Measurements from ENCODE around the gene LY6G6C.

The LY6G6C gene

GRCh38 chr6:31676322-31676903, 45.1 kb downstream of the LY6G6C start:
- H3K9me3 ChIP-seq (ENCODE audit: control insufficient read depth, insufficient read depth, low read length) = no peaks in the 10 kb centered on the region
- TF ChIP-seq CTCF (IDR thresholded peaks at IDR 0.05; ENCODE audit: low read depth, low read length, poor library complexity, severe bottlenecking) (no peak), EZH2phosphoT487 (IDR thresholded peaks at IDR 0.05; ENCODE audit: borderline replicate concordance, low read length) (no peak)
- no peak overlapping the region for H3K27ac ChIP-seq (ENCODE audit: low read depth, low read length)
- H3K4me1 ChIP-seq (ENCODE audit: control insufficient read depth, low read length) = peaks cover 12% of the 10 kb centered on the region
- no peaks in the 10 kb centered on the region for H4K20me1 ChIP-seq (ENCODE audit: control insufficient read depth, insufficient read depth, low read depth, low read length)
- H3K4me2 ChIP-seq (ENCODE audit: low read length) = no peak overlapping the region
- peaks cover 19% of the 10 kb centered on the region for H3K36me3 ChIP-seq (ENCODE audit: control insufficient read depth, low read length)
- H3F3A ChIP-seq (ENCODE audit: control insufficient read depth, insufficient read depth) = peaks cover 17% of the 10 kb centered on the region
- H3K9me2 ChIP-seq (replicated peaks; ENCODE audit: control insufficient read depth, low read length) = no peaks in the 10 kb centered on the region
- no peaks in the 10 kb centered on the region for H3K79me2 ChIP-seq (ENCODE audit: control insufficient read depth, low read length)
- no peak overlapping the region for H3K4me3 ChIP-seq (ENCODE audit: low read length)
- H3K27me3 ChIP-seq (ENCODE audit: control insufficient read depth, low read length) = peaks cover 26% of the 10 kb centered on the region

- peaks cover 7% of the 10 kb centered on the region for H3F3A ChIP-seq (ENCODE audit: control insufficient read depth, insufficient read depth)
- peaks cover 13% of the 10 kb centered on the region for H3K4me1 ChIP-seq (ENCODE audit: control insufficient read depth, low read length)
- TF ChIP-seq CTCF (IDR thresholded peaks at IDR 0.05; ENCODE audit: low read depth, low read length, poor library complexity, severe bottlenecking) = no peak
- TF ChIP-seq EZH2phosphoT487 (IDR thresholded peaks at IDR 0.05; ENCODE audit: borderline replicate concordance, low read length) = no peak
- H3K4me2 ChIP-seq (ENCODE audit: low read length) = no peak within 1 kb of the TSS
- no peak within 1 kb of the TSS for H3K4me3 ChIP-seq (ENCODE audit: low read length)
- H3K79me2 ChIP-seq (ENCODE audit: control insufficient read depth, low read length) = peaks cover 37% of the 10 kb centered on the region
- no peak within 1 kb of the TSS for H3K27ac ChIP-seq (ENCODE audit: low read depth, low read length)
- peaks cover 74% of the 10 kb centered on the region for H3K36me3 ChIP-seq (ENCODE audit: control insufficient read depth, low read length)
- no peaks in the 10 kb centered on the region for H3K9me3 ChIP-seq (ENCODE audit: control insufficient read depth, insufficient read depth, low read length)
- H3K9me2 ChIP-seq (replicated peaks; ENCODE audit: control insufficient read depth, low read length) = no peaks in the 10 kb centered on the region
- no peaks in the 10 kb centered on the region for H3K27me3 ChIP-seq (ENCODE audit: control insufficient read depth, low read length)
- H4K20me1 ChIP-seq (ENCODE audit: control insufficient read depth, insufficient read depth, low read depth, low read length) = peaks cover 11% of the 10 kb centered on the region; the same call in 1 of the 2 replicates
These were observed 51.9 kb downstream of the LY6G6C start, which contains the start of gene LY6G5B for GRCh38 chr6:31669676-31670075. TSS of gene LY6G5B (plus strand) at chr6:31669976. CDS start at chr6:31670951, 975 bp downstream.
